ENCODE measurements around the gene SUSD1.
"Not testable (repeated sequence)": the region's sequence is repeated elsewhere in the genome, so short reads cannot be mapped to it uniquely, and the experiment has no call there.

The SUSD1 gene

DNA sequence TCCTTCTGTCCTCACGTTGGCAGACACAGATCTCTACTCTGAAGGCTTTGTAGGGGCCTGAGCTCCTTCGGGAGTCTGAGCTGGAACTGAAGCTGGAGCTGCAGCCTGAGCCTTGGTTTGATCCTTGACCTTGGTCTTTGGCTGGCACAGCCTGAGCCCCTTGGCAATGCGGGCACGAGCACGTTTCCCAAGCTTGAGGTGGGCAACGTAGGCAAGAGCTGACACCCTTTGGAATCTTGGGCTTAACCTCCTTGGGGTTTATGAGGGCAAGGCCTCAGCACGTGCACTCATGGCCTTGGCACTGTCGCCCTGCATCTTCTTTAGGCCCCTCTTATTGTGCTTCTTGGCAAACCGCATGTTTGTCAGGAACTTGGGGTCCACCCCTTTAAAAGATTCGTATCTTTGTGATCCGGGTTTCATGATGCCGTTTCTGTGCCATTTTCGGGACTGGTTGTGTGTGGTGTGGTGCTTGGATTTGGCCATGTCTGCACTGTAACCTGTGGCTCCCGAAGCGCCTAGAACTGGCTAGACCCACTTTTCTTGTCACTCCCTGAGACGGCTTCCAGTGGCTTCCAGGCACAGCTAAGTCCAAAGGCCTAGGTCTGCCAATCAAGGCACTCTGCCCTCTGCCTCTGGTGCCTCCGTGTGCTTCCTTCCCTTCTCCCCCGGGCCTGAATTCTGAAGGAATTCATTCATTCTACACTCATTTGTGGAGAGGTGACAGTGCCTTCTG lies 1.4 kb downstream of the SUSD1 start:
- no peak for DNase-seq

DNA sequence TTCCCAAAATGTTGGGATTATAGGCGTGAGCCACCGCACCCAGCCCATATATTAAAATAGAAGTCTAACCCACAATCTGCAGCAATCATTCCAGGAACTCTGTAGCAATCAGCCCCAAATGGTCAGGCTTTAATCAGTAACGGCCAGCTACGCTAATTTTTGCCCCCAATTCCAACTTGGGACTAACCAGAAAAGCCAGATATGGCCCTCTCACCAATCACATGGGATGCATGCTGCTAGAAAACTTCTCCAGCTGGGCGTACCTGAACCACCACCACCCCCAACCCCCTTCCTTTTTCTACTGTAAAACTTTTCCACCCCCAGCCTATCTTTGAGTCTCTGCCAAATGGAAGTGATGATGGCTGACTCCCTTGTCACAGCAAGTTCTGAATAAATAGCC lies 4.1 kb downstream of the SUSD1 start:
- DNase-seq = no peak

DNA sequence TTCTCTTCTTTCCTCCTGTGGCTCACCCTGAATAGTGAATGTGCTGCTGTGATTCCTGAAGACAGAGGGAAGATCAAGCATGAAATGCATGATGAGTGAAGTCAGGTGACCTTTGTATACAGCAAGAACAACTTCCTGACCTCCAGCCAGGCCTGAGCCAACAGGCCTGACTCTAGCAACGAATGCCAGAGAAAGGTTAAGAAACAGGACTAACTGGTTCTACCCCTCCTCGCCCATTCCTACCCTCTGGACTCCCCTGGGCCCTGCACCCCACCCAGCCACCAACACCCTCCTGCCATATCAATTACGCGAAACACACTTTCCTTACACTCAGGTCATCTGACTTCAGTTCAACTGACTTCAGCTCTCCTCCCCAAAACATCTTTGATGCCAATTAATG lies 4.9 kb downstream of the SUSD1 start:
- no peak for DNase-seq

DNA sequence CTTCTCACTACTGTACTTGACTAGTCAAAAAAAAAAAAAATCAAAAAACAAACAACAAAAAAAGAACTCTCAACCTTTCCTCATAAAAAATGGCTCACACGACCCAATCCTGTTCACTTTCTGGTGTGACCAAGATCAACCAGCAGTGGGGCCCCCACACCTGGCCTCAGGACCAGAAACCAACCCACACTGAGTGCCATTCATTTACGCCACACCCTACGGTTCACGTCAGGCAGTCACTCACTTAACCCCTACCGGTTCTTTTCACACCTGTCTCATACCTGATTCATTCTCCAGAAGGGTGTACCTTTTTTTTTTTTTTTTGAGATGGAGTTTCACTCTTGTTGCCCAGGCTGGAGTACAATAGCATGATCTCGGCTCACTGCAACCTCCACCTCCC lies 5.7 kb downstream of the SUSD1 start:
- no peak for DNase-seq

DNA sequence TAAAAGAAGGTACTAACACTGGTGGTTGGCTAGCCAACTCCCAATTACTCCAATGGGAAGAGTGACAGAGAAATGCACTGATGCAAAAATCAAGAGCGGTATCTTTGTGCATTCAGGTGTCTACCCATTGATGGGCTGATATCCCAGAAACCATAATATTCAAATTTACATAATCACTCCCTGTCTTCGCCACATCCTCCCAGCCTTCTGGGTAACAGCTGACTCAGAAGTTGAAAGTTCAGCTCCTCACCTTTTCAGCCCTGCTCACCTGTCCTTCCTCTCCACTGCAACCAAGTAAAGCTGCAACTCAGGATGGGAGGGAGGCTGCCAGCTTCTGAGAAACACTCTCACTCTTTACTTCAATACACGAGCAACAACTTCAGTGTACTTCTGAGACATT lies 6.9 kb downstream of the SUSD1 start:
- DNase-seq = no peak

DNA sequence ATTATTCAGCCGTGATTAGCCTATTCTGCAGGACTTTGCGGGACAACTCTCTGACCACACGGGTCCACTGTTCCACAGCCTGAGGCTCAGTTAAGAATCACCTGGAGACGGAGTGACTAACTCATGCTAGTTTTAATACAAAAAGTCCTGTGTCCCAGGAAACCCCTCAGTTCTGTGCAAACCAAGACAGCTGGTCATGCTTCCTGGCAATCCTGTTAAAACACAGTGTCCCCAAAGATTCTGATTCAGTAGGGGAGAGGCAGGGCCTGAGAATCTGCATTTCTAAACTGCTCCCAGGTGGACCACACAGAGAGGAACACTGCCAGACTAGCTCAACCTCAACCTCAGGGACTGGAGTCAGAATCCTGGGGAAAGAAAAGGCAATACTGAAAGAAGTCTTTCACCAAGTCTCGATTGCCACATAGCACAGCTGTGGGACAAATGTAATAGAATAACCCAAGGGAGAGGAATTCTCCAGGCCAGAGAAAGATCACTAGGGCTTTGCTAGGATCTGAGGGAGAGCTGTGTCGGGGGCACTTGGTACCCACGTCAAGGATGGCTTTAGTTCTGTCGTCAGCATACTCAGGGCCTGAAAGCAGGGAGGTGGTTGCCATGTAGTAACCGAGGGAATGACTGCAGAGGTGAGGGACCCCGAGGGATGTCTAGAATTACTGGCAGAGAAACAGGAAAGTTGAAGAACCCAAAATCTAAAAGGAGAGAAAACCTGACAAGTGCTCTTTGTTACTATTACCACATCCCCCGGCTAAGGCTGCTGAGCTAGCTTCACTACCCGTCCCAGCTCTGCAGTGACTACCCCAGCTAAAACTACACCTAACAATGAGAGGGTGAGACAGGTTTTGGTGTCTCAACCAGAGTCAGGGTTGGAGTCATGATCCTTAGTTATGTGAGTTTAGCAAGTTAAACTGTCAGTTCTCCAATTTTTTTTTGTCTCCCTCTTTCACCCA lies 8.6 kb downstream of the SUSD1 start:
- DNase-seq = no peak

DNA sequence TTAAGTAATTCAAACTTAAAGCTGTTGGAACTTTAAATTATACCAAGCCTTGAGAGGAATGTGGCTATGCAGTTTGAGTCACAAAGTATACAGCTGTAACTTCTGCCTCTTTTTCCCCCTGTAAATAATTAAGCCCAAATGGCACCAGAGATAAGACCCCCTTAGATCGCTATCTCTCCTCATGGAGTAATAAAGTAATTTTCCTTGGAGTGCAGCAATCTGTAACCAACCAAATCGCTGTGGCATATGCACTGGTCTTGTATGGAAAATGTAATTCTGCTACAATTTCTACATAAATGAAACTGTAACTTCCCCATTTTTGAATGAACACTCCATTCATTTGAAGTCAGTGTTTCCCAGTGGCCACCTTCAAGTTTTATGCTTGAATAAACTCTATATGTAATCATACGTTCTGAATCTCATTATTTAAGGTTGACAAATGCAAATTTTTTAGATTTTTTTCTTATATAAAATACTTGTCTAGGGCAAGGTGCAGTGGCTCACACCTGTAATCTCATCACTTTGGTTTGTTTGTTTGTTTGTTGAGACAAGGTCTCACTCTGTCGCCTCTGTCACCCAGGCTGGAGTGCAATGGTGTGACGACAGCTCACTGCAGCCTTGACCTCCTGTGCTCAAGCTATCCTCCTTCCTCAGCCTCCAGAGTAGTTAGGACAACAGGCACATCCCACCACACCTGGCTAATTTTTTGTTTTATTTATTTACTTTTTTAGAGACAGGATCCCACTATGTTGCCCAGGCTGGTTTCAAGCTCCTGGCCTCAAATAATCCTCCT lies 12.3 kb downstream of the SUSD1 start:
- no peak for DNase-seq

DNA sequence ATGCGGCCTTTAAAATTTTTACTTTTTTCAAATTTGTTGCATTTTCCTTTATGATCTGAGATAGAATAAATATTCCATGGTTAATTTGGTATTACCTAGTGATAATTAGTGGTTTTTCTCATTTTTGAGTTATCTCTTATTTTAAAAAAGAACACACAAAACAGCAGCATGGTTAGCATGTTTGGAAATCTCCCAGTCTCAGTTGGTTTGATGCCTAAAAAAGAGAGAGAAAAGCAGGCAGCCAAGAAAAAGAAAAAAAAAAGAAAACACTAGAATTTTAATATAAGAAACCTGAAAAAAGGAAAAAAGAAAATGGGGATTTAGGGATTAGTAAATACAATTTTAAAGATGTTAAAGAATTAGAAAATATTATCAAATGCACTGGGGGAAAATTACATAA lies 15.3 kb downstream of the SUSD1 start:
- no peak for DNase-seq

DNA sequence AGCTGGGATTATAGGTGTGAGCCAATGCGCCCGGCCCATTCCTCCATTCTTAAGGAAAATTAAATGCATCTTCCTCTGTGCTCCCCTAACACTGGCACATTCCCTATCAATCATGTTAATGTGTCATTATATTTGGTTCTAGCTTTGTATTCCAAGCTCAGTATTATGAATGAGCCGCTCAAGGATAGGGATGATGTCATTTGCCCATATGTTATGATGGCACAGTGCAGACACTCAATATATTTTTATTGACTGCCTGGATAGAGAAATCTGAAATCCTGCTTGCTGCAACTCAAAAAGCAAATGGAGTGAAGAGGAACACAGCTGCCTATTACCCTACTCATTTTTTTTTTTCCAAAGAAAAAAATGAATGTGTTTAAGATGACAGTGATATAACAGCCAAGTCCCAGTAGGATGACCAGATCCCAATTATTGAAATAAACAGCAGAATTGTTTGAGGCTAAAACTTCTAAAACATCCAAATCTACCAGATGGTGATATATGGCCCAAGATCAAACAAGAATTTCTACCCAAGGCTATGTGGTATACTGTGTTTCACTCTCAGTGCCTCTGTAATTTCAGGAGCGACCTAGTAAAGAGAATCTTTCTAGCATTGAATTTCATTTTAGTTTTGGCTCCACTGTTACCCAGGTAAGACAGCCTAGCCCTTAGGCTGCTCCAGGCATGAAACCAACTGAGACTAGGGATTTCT lies 16.3 kb downstream of the SUSD1 start:
- no peak for DNase-seq

DNA sequence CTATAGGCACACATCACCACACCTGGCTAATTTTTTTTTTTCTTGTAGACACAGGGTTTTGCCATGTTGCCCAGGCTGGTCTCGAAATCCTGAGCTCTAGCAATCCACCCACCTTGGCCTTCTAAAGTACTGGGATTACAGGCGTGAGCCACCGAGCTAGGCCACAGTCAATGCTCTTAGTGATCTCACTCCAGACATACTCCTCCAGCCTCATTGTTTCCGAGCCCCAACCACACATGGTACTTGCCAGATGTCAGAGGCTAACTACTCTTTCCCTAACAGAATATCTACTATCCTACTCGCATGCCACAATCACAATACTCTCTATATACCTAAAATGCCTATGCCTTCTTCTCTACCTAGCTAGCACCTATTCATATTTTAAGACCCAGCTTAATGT lies 17.1 kb downstream of the SUSD1 start:
- DNase-seq = no peak

DNA sequence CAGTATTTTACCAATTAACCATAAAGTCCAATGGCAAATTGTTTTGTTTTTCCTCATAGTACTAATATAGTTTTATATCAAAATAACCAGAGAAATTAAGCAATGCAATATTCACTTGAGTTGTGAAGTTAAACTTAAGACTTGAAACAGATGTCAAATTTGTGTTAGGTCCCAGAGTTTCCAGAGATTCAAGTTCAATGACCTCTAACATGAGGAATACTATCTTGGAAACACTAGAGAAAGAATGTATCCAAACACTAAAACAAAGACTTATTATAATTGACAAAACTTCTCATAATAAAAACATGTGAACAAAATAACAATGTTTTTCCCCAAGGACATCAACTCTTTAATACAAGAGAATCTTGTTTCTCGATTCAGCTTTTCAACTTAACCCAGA lies 18.0 kb downstream of the SUSD1 start:
- no peak for DNase-seq

DNA sequence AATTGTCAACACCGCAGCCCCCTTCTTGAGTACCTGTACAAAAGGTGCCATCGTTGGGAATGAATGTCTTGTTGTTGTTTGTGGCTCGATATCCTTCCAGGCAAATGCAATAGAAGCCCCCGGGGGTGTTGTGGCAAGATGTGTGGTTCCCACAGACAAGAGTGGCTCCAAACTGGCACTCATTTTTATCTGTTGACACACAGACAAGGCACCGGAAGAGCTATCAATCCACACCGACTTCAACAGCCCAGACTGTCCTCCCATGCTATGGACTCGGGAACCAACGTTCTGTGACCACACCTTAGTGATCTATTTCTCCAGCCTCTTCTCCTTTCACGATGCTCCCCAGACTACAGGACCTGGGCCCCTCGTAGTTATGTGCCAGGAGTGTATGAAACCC lies 25.9 kb downstream of the SUSD1 start:
- no peak for DNase-seq

DNA sequence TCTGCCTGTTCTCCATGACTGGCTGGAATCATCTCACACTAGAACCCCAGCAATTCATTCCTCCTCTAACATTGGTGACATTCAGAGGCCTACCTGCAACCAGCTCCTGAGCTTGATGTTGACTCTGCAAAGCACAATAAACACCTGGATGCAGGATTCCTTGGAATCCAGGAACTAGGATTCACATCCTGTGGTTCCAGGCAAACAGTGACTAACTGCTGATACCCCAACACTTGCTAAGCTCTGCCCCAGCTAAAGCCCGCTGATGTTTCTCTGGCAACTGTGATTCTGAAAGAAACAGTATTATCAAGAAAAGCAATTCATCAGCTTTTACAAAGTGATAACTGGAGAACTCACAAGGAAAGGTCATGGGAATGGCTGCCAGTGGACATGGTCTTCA lies 29.2 kb downstream of the SUSD1 start:
- DNase-seq = no peak

DNA sequence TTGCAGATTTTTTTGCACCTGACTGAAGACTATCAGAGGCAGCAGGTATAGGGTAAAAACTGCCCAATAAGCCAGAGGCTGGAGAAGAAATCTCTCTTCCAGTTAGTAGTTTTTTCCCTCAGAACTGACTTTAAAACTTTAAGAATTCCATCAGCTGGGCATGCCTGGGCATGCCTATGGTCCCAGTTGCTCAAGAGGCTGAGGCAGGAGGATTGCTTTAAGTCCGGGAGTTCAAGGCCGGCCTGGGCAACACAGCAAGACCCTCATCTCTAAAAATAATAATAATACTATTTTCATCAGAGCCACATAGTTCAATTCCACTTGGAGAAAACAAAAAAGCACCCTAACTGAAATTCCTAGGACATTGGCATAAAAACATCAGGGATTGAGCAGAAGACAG lies 30.3 kb downstream of the SUSD1 start:
- DNase-seq = no peak

DNA sequence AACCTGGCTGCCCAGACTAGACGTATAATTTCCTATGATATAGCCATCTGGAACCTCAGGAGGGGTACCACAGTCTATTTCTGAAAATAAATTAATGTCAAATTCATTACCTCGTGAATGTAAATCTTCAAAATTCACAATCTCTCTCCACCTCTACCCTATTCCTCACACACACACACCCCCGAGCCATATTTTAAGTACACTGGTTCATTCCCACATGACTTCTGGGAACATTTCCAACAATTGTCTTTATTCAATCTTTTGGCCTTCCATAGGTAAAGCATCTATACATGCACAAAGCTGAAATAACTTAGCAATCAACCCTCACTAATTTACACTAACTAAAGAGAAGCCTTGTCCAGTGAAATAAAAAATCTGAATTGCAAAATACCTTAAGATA lies 32.7 kb downstream of the SUSD1 start:
- DNase-seq = no peak

DNA sequence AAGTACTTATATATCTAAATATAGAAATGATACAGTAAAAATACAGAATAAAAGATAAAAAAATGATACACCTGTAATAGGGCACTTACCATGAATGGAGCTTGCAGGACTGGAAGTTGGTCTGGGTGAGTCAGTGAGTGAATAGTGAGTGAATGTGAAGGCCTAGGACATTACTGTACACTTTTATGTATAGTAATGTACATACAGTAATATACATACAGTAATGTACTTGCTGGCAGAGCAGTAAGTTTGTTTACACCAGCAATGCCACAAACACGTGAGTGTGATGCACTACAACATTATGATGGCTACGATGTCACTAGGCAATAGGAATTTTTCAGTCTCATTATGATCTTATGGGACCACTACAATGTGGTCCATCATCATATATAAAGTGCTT lies 34.2 kb downstream of the SUSD1 start:
- no peak for DNase-seq

DNA sequence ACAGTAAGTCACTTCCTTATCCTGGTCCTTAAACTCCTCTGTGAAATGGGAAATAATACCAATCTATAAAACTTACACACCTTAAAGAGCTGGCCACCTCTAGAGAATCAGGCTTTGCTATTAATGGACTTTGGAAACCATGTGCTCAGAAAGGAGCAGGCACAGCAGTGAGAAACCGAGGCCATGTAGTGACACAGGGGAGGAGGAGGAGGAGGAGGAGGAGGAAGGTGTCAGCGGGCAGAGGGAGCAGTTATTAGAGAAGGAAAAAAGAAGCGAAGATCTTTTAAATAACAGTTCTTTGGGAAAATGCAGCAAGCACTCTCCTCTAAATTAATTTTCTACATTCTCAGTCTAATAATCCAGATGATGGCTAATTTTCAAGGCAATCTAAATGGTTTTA lies 38.0 kb downstream of the SUSD1 start:
- DNase-seq = no peak

DNA sequence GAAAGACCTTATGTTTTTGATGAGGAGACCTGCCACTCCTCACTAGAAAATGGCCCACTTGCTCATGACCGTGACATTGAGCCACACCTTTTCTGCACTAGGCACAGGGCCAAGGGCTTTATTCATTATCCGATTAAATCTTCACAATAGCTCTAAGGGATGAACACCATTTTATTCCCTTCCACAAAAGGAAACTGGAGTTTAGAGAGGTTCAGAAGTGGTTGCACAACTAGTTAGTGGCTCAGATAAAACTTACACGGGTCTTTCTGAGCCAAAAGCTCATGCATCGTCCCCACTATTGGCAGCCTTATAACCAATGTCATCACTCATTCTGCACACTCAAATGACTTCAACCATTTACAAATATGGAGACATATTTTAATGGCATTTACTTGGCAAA lies 39.4 kb downstream of the SUSD1 start:
- DNase-seq = no peak

DNA sequence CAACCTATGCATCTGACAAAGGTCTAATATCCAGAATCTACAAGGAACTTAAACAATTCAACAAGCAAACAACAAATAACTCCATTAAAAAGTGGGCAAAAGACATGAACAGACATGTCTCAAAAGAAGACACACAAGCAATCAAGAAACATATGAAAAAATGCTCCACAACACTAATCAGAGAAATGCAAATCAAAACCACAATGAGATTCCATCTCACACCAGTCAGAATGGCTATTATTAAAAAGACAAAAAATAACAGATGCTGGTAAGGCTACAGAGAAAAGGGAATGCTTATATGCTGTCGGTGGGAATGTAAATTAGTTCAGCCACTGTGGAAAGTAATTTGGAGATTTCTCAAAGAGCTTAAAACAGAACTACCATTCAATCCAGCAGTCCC lies 41.3 kb downstream of the SUSD1 start:
- not testable (repeated sequence) for DNase-seq

DNA sequence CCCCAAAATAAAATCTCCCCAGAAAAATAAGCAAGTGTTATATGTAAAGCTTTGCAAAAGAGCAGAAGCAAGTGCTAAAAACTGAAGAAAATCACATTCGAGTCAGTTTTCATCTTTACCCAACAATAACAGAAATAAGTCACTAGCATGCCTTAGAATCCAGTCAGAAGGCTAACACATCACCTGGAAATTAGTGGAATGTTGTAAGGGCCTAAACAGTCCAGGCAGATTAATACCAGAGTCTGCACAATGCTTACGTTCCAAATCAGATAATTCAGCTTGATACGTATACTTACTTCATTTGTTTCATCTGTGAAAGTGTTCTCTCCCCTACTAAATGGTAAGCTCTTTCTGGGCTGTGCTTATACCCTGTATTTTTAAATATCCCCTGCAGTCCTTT lies 42.7 kb downstream of the SUSD1 start:
- DNase-seq = no peak

DNA sequence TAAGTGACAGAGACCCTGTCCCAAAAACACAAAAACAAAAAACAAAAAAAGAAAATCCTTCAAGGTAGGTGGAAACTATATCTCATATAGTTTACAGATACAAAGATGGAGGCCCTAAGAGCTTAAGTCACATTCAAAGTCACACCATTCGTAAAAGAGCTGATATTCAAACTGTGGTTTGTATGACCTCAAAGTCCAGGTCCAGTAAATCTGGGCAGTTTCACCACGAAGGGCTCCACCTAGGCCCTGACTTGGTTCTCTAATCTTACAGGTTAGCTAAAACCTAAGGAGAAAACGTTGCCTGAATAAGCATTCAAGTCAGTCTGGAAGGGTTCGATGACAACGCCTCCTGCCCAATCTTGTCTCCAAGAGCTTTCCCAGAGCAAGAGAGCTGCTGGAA lies 44.1 kb downstream of the SUSD1 start:
- no peak for DNase-seq

DNA sequence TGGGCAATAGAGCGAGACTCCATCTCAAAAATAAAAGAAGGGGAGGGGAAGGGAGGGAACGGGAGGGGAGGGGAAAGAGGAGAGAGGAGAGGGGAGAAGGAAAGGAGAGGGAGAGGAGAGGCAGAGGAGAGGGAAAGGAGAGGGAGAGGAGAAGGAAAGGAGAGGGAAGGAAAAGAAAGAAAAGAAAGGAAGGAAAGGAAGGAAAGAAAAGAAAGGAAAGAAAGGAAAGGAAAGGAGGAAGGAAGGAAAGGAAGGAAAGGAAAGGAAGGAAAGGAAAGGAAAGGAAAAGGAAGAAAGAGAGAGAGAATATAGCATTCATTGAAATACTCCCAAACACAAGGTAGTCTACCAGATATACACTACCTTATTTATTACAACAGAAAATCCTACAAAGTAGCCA lies 44.8 kb downstream of the SUSD1 start:
- no peak for DNase-seq

DNA sequence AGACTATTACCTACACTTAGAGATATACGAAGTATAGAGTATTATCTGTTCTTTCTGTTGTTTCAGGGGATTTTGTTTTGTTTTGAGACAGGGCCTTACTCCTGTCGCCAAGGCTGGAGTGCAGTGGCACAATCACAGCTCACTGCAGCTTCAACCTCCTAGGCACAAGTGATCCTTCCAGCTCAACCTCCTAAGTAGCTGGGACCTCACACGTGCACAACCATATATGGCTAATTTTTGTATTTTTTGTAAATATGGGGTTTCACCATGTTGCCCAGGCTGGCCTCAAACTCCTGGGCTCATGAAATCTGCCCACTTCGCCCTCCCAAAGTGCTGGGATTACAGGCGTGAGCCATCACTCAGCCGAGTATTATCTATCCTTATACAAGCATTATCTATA lies 45.9 kb downstream of the SUSD1 start:
- DNase-seq = no peak

Data from NCI-H1048 (cell line).